GM12891 (cell line): ENCODE results near the gene GRIK1.

Experiments
- POLR2A ChIP-seq: IDR thresholded peaks from 2 replicates; pipeline ENCODE4 v1.6.1; 2011; ENCODE audit warnings: low read depth, low read length, control low read depth
- POLR2AphosphoS5 ChIP-seq: IDR thresholded peaks from 2 replicates; pipeline ENCODE4 v1.6.1; 2011; ENCODE audit warnings: low read depth, low read length, control low read depth
- SPI1 ChIP-seq: IDR thresholded peaks from 2 replicates; pipeline ENCODE4 v1.6.1; 2011; ENCODE audit warnings: low read depth, low read length, control low read depth

GRCh38 chr21:29550205-29550604 lies 389.6 kb downstream of the GRIK1 start:
- TF ChIP-seq POLR2A (no peak), POLR2AphosphoS5 (no peak), SPI1 (no peak)
